Tongue (tissue), 2 donors: ENCODE measurements around the gene ECE1. TPM values are rescaled to one million over a fixed set of nuclear protein-coding genes. Genes with fewer than 3 reads are reported as not detected.
A peak's percentile ranks its signal among the peaks of the same experiment; 100 is the strongest.

Source experiments
- DNase-seq: peaks from one replicate; pipeline ENCODE4 v3.0.0-alpha.2; 2015
- total RNA-seq: library from RNA; depleted of rRNA; stranded (reverse); fragments of >200 nt; gene quantifications from one replicate; pipeline ENCODE4 v1.2.3, GENCODE V29; 2014

Gene ECE1
- 40.9 TPM for total RNA-seq

DNA sequence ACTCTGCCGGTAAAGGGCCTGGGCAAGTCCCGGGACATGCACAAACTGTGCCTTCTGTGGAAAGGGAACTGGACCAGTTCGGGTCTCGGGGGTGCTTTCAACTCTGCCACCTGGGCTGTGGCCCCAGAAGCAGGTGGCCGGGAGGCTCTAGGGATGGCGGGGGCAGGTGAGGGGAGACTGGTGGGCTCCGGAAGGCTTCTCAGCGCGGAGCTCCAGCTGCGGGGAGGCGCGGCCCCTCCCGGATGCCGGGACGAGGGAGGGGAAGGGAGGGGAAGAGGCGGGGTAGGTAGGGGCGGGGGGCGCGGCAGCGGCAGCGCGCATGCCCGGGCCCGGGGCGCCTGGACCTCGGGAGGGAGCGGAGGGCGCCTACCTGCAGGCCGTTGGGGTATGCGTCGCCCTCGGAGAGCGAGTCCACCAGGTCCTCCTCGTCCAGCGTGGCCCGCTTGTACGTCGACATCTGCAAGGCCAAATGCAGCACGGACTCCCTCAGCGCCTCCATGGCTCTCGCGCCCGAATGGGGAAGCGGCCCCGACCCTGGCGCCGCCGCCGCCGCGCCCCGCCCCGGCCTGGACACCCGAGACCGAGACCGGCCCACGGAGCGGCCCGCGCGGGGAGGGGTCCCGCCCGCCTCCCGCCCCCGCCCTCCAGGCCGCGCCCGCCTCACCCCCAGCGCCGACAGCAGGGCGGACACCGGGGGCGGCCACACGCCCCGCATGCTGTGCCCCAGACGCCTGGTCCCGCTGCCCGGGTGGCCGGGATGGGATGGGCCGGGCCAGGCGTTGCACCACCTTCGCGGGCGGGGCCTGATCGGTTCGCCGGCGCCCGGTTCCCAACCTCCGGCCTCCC, at the start of gene ECE1:
Gene ECE1, minus strand, starts transcription at position 764 of the 846 bp plus-strand sequence. Its CDS starts 49 bp downstream, at position 715.
- peak; percentile 72 for DNase-seq

DNA sequence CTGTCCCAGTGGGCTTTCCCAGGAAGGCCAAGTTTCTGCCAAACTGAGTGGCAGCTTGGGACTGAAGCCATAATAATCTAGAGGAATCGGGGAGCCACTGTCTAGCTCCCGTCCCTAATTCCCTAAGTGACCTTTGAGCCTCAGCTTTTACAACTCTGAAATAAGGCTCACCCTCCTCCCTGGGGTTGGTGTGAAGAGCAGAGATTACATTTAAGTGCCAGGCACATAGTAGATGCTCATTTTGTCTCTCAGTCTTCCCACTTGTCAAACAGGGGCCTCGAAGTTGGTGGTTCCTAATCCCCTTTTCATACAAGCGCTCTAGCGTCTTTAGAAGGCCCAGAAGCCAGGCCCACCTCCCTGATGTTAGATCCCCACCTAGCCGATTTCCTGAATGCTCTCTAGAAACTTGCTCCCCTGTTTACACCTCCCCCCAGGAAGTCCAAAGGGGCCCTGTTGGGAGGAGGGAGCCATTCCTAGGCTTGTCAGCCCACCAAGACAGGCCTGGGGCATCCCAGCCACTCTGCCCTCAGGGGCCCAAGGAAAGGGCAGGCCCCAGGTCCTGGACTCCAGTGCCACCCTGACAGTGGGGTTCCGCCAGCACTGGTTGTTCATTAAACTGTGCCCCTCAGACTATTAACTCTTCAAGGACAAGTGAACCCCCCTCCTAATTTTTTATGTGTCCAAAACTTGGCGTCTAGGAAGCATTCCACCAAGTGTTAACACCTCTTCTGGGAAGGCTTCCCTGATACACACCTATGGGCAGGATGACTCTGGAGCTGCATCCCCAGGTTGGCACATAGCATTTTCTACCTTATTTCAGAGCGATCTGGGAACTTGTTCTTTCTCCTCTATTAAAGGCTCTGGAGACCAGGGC, 49.3 kb upstream of the ECE1 start:
- DNase-seq = no peak

DNA sequence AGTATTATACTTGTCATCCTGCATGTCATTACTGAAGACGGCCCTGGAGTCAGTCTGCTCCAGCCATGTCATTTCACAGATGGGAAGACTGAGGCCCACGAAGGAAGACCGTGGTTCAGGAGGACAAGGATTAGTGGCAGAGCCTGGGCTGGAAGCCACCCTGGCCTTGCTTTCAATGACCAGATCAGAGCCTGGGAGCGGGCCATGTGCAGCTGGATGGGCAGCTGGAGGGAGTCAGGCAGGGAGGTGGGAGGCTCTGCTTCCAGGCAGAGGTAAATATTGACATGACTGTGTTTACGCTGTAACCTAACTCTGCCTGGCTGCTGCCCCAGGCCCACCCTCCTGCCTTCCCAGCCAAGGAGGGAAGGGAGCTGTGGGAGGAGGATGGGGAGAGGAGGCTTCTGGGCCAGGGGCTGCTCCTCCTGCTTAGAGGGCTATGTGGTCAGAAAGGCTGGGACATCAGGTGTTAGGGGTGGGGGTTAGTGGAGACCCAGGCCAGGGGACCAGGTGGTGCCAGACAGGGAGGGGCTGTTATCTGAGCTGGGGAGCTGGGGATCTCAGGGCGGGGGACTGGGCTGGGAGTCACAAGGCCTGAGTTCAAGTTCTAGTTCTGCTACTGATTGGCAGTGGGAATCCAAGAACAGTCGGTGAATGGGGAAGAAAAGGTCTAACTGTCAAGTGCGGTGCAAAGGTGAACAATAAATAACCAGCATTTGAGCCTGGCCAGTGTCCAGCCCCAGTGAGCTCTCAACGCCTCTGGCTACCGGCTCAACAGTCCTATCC, 48.5 kb upstream of the ECE1 start:
- DNase-seq = peak; percentile 95

DNA sequence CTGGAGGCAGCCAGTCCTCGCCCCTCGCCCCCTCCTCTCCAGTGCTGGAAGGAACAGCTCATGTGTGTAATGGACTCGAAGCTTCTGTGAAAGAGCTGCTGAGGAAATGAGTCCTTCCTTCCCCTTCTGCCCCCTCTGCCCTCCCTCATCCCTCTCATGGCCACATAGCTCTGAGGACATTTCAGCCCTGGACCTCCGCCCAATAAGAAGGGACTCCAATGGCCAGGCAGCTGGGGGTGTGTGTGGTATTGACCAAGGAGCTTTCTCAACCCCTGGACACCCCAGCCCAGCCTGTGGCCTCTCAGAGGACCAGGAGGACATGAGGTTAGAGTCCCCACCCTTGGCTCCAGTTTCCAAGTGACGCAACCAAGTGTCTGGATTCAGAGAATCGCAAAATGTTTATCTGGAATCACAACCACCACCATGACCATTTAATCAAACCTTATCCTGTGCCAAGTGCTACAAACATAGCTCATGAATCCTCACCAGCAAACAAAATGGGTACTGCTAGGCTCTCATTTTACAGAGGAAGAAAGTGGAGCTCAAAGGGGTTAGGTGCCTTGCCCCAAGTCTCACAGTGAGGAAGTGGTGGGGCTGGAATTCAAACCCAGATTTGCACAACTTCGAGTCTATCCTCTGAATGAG, 47.8 kb upstream of the ECE1 start:
- DNase-seq = peak; percentile 76

DNA sequence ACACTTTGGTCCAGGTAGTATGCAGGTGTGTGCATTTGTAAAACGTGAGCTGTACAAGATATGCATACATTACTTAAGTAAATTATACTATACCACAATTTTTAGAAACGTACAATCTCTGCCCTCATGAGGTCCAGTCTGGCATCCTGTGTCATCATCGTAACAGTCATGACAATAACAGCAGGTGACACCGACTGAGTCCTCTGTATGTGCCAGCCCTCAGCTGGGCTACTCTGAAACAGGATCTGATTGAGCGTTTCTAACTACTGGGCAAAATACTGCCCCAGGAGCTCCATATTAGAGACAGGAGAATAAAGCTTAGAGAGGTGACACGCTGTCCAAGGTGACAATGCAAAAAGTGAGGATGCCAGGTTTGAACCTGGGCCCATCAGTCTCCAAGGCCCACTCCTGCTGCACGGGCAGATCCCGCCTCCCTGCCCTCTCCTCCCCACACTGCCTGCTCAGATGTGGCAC, 47.2 kb upstream of the ECE1 start:
- peak; percentile 45 for DNase-seq

DNA sequence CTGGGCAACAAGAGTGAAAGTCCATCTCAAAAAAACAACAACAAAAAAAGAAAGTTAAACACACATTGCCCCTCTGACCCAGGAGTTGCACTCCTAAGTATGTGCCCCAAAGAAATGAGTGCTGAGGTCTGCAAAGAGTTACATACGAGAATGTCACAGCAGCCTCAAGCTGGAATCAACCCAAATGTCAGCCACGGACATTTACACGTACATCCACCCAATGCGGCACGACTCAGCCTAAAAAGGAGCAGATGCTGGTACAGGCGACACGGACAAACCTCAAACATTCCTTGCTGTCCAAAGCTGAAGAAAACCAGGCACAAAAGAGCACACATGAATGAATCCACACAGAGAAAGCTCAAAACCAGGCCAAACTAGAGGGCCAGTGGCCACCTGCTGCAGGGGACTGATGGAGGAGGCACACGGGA, 46.8 kb upstream of the ECE1 start:
- peak; percentile 65 for DNase-seq

DNA sequence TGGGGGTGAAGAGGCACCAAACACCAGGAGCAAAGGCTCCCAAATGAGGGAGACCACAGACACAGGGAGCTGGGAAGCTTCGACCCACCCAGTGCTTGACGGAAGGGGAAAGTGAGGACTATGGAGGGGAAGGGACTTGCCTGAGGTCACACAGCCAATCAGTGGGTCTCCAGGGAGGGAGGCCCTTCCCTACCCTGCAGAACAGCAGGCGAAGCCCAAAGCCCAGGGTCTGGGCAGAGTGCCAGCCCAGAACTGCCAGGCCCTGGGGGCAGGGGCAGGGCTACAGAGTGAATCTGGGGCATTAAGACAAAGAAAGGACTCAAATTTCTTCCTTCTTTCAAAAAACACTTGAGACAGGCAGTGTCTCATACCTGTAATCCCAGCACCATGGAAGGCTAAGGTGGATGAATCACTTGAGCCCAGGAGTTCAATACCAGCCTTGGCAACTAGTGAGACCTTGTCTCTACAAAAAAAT, 45.5 kb upstream of the ECE1 start:
- DNase-seq = peak; percentile 73

DNA sequence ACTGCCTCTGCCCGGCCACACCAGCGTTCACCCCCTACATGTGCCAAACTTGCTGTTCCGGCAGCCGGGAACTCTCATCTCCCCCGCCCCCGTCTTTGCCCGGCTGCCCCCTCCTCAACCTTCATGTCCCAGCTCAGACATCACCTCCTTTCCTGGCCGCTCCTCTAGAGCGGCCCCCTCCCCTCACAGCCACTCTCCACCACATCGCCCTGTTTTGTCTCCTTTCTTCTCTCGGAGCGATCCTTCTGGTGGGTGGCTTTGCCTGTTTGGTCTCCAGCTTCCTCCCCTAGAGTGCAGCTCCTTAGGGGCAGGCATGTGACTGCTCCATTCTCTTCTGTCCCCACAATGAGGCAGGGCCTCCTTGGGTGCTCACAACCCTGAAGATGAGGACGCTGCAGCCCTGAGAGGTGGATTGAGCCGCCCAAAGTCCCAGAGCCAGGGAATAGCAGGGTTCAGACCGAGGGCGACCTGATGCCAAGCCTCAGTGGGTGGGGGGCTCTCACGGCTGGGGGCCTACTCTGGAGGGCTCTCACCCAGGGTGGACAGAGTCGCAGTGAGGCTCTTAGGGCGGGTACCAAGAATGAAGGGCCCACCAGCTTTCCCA, 44.9 kb upstream of the ECE1 start:
- DNase-seq = no peak

DNA sequence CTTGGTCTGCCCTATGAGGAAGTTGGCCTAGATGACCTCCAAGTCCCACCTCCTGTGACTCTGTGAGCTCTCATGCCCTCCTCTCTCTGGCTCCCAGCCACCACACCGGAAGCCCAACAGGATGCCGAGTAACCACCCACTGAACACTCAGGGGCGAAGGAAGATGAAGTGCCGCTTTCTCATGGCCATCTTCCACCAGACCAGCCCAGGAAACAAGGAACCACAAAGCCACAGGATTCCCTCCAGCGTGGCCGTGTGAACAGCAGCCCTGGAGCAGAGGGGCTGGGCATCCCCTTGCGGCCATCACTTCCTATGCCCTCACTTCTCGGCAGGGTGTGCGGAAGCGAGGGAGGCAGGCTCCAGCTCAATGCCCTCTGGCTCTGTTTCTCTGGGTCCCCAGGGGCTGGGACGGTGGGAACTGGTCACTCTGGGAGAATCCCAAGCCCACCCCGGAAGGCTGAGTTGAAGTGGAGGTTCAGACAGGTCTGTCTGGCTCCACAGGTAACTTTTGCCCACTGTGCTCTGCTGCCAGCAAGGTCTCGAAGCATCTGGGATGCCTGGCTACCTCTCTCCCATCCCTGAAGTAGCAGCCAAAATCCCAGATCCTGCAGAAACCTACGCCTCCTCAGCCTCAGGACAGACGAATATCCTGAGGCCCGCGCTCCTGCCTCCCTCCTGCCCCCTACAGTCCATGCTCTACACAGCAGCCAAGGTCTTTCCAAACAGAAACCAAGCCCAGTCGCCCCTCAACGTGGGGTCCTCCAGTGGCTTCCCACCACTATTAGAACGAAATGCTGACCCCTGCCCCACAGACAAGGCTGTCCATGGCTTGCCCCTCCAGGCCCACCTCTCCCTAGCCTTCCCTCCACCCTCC, 44.2 kb upstream of the ECE1 start:
- DNase-seq = peak; percentile 70

DNA sequence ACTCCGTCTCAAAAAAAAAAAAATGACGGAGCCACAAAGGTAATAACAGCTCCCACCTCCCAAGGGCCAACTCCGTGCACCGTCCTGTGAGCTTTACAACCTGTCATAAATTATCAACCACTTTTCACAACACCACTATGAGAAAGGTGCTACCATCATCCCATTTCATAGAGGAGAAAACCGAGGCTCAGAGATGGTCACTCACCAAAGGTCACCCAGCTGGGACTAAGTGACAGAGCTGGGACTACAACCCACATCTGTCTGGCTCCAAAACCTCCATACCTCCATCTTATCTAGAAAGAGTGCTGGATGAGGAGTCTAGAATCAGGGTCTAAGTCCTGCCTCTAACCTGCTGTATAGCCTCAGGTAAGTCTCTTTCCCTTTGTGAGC, 43.6 kb upstream of the ECE1 start:
- no peak for DNase-seq

DNA sequence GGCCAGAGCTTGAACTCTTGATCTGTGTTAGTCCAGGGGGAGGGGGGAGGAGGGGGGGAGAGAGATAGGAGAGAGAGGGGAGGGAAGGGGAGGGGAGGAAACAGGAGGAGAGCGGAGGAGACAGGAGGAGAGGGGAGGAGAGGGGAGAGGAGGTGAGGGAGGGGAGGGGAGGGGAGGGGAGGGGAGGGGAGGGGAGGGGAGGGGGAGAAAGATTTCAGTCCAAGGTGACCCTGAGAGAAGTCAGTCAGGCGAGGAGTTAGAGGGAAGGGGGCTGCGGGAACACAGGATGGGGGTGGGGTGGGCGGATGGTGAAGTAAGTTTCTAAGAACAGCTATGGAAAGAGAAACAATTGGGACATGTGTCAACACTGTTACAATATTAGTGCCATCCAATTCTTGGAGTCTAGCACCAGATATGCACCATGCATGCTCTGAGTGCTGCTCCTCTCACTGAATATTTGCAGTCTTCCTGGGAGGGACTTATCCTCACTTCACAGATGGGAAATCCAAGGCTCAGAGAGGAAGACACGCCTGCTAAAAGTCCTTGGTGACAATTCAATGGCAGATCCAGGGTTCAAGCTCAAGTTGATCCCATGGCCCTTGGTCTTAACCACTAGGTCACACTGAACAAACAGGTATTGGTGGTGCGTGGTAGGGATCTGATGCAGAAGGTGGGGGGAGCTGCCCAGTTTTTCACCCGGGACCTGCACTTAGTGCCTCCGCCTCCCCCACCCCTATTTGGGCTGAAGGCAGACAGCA, 42.5 kb upstream of the ECE1 start:
- DNase-seq = no peak

DNA sequence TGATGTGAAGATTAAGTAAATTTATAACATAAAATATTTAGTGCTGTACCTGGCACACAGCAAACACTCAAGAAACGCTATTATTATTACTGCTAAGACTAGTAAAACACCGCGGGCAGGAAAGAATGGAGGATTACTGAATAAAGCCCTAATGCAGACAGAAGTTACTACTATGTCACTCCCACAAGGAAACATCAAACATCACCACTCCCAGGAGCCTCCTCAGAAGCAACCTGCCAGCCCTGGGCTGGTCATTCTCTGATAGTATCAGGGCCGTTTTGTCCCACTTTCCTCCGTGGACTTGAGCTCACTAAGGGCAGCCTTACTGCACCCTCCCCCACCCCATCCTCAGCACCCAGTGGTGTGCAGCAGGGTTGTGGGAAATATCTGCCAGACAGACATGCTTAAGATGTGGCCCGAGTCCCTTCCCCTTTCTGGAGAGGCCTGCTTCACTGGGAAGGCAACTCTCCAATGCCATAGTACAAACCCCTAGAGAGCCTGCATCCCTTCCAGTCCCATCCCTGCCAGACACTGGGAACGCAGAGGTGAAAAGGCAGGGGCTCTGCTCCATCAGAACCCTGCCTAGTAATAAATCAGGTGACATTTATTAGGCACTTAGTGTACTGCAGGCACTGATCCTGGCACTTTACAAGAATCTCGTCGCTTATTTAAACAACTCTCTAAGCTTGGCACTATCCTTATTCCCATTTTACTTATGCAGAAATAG, 41.7 kb upstream of the ECE1 start:
- no peak for DNase-seq

DNA sequence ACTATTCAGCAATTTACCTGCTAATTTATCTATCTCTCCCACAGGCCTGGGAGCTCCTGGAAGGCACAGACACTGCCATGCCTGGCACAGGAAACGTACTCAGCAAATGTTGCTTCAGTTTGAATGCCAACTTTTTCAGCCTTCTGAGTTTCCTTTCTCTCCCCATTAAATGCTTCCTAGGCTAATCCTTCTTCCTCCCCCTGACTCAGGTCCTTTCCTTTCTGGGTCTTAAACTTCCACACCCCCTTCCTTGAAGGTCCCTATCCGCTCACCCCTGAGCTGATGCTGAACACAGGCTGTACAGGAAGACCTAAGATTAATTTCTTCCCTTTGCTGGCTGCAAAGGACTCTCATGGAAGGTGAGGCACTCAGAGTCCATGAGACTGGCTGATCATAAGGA, 40.3 kb upstream of the ECE1 start:
- DNase-seq = no peak

DNA sequence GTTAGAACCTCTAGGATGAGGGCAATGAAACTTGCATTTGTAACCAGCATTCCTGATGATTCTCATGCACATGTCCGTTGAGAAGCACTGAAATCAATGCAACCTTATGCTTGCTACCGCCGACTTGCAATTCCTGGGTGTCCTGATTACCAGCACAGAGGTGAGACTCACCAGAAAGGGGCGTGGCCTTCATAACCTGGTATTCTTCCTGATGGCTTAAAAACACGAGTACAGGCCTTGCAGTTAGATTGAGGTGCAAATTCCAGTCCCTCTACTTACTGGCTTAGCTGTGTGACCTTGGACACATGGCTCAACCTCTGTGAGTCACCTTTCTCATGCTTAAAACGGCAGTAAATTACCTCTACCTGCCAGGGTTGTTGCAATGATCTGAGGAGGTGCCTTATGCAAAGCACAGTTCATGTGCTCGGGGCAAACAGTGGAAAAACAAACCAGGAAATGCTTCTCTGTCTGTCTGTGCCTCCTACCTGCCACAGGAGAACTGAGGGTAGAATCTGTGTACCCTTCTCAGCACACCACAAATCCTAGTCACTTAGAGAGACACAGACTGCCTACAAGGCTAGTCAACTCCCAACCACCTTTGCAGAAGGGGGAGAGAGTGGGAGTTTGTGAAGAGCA, 39.1 kb upstream of the ECE1 start:
- DNase-seq = no peak

DNA sequence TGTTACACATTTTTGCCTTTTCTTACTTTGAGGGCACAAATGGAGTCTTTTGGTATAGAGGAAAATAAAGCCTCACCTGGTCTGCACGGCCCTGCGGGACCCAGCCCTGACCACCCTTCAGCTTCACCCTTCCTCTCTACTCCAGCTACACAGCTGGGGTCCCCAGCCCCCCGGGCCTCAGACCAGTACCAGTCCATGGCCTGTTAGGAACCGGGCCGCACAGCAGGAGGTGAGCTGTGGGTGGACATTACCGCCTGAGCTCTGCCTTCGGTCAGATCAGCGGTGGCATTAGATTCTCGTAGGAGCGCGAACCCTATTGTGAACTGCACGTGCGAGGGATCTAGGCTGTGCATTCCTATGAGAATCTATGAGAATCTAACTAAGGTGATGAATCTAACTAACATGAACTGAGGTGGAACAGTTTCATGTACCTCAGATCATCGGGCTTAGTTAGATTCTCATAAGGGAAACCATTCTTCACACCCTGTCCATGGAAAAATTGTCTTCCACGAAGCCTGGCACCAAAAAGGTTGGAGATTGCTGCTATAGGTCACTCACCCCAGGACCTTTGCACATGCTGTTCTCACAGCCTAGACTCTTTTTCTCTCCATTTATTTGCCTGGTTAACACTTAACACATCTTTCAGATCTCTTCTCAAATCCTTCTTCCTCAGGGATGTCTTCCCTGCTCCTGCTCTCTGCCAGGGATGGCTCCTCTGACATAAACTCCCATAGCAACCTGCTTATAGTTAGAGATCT, 37.5 kb upstream of the ECE1 start:
- DNase-seq = no peak

DNA sequence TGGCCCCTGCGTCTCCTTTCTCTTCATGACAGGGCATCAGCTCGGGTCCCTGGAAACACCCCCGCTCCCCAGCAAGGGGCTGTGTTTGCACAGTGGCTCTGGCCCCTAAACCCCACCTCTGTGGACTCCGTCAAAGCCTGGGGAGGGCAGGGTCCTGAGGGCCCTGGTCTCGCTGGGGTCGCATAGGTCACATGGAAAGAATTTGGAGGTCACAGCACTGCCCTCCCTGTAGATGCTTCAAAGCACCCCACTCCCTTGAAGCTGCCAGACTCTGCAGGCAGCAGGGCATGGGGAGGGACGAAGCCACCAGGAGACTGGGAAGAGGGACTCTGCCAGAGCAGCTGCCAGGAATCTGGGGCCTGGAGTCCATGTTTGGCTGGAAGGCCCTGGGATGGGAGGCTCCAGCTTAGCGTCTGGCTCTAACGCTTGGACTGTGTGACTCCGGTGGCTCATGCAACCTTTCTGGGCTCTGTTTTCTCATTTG, 36.6 kb upstream of the ECE1 start:
- peak; percentile 68 for DNase-seq

DNA sequence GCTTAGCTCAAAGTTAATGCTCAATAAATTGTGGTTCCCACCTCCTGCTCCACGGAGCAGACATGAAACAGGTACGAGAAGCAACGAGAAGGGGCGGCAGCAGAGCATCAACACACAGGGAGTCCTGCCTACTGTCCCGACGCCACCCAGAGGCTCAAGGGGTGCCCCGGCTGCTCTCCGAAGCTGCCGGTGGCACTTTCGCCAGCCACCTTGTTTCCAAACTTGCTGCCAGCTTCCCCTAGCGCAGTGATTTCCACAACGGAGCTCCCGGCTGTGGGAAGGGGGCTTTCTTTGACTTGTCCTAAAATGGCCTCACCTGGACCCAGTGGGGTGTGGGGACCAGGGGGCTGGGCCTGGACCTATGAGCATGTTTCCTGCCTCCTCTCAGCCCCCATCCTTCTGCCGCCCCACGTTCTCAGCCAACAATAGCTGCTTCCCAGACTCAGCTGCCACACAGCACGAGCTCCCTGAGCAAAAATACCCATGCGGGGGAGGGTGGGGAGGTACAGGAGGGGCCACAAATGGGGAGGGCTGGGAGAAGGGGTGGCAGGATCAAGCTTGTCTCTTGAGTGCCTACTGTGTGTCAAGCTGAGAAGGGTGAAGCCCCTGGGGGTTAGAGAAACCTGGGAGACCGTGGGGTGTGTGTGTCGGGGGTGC, 35.6 kb upstream of the ECE1 start:
- no peak for DNase-seq
